GM21423 (cell line): ENCODE measurements around the gene MTA1.

Experiments
- ATAC-seq: cut with Tn5 transposase; IDR thresholded peaks from one replicate; pipeline ENCODE4 v1.9.1; 2021; ENCODE audit warnings: mild to moderate bottlenecking, moderate library complexity; ENCODE audit not compliant: unreplicated experiment

Gene MTA1

DNA sequence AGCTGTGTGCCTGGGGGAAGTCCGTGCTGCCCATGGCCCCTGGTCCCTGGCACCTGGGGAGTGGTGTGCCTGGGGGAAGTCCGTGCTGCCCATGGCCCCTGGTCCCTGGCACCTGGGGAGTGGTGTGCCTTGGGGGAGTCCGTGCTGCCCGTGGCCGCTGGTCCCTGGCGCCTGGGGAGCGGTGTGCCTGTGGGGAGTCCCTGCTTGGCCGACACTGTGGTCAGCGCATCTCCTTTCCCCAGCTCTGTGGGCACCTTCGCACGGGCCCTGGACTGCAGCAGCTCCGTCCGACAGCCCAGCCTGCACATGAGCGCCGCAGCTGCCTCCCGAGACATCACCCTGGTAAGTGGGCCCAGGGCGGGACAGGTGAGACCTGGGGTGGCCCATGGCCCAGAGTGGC lies 40.5 kb downstream of the MTA1 start:
- no peak for ATAC-seq

DNA sequence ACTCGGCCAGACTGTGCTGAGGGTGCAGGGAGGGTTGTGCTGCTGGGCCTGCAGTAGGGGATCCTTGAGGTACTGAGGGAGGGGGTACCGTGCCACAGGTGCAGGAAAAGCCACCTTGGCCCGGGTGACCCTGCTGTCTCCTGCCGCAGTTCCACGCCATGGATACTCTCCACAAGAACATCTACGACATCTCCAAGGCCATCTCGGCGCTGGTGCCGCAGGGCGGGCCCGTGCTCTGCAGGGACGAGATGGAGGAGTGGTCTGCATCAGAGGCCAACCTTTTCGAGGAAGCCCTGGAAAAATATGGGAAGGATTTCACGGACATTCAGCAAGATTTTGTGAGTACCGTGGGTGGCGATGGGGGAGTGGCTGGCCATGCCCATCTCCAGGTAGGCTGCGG lies 41.0 kb downstream of the MTA1 start:
- no peak for ATAC-seq

DNA sequence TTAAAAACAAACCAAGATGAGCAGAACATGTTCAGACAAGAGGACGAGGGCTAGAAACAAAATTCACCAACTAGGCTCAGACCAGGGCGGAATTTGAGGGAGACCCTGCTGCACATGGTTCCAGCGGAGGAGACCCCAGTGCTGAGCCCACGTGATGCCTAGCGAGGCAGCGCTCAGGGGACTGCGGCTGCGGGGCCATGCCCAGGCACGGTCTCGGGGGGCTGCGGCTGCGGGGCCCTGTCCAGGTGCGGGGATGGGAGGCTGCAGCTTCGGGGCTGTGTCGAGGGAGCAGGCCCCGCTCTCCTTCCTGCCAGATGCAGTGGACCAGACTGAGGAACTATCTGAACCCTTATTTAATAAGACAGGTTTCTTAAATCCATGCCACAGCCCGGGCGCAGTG lies 42.3 kb downstream of the MTA1 start:
- ATAC-seq, result no peak

DNA sequence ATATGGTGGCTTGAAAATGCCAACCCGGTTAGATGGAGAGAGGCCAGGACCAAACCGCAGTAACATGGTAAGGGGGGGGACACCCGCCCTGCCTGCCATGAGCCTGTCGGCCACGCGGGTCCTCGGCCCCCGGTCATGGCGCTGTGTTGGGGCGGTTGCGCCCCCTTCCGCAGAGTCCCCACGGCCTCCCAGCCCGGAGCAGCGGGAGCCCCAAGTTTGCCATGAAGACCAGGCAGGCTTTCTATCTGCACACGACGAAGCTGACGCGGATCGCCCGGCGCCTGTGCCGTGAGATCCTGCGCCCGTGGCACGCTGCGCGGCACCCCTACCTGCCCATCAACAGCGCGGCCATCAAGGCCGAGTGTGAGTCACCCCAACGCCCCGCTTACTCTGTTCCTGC lies 44.9 kb downstream of the MTA1 start:
- ATAC-seq, result no peak

DNA sequence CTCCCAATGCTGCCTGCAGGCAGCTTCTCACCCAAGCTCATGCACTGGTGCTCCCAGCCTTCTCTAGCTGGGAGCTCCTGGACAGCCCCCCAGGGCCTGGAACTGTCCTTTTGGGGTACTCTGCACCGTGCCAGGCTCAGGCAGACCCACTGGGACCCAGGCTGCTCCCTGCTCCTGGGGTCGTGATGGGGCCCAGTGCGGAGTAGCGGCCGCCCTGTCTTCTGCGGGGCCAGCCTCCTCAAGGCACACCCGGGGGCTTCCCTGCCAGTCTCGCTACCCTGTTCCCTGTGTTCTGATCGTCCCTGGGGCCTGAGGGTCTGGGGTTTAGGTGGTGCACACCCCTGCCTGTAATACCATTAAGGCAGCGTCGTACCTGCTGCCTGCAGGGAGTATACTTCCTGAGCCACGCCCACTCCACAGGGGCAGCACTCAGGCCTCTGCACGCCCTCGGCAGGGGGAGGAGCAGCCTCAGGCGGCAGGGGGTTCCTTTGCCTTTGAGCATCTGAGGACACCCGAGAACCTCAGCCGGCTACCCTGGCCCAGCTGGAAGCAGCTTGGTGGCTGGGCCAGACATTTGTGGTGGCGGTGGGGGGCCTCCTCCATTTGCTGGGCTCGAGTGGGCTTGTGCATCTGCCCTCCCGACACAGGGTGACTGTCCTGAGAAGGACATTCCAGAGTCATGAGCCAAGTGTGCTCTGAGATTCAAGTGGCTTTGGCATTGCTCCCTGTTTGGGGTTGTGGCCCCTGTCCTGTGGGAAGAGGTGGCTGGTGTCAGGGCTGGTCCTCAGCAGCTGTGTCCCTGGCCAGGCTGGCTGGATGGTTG lies 45.8 kb downstream of the MTA1 start:
- no peak for ATAC-seq

DNA sequence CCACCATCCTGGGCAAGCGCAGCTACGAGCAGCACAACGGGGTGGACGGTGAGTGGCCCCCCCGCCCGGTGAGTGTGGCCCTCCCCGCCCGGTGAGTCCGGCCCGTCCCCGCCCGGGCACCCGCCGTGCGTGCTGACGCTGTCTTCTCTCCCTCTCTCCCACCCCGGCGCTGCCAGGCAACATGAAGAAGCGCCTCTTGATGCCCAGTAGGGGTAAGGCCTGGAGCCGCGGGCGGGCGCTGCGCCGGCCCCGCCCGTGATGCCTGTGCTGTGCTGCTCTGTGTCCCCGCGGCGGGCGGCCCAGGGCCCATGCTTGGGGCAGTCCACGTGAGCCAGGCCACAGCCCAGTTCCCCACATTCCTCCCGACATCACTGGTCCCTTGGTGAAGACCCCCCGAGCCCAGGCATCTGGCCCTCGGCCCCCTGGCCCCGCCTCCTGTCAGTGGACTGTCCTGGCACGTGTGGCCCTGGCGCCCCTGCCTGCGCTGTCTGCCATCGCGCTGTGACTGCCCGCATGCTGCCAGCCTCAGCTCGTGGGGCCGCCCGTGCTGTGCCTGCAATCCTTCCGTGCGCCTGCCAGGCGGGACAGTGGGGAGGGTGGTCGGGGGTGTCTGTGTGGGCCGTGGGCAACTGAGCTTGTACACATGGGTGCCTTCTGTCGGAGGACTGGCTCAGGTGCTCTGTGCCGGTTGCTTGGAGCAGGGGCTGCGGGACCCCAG lies 47.1 kb downstream of the MTA1 start:
- no peak for ATAC-seq

DNA sequence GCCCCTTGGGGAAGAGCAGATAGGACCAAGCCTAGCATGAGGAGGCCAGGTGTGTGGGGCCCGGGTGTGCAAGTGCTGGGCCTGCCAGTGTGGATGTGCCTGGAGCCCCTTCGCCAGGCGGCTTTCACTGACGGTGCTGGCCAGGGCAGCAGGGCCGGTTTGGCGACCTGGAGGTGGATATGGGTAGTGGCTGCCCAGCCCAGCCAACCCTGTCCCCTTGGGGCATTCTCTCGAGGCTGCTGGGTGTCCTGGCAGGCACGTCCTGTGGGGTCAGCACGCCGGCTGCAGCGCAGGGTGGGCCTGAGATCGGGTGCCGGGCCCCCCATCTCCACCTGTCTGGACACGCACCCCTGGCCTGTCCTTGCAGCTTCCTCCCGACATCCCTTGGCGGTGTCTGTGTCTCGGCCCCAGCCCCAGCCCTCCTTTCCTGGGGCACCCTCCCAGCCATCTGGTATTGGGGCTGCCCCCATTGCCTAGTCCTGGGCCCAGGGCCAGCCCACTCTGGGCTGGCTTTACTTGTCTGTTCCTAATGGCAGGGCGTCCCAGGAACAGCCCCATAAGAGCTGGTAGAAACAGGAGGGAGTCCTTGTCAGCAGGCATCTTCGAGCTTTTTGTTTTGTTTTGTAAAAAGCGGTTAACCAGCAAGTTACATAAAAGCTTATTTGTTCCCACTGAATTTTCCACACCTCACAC lies 47.8 kb downstream of the MTA1 start:
- no peak for ATAC-seq

DNA sequence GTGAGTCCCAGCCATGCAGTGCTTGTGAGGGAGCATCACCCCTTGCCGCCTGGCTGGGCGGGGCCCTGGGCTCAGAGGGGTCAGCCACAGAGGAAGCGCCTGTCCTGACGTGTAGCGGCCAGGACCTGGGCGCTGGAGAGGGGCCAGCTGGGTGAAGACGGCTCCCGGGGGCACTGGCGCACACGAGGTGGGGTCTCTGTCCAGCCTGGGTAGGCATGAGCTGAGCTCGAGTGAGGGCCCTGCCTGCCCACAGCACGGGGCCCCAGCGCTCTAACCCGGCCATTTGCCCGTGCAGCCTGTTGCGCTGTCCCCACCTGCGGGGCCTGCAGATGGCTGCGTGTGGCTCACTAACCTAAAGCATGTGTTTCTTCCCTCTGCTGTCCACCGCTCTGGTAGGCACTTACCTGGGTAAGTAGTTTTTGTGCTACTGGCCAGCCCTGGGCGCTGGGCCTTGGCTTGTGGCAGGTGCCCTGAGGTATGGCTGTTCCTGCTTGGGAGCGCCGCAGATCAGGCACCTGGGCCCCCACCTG lies 48.4 kb downstream of the MTA1 start:
- no peak for ATAC-seq

DNA sequence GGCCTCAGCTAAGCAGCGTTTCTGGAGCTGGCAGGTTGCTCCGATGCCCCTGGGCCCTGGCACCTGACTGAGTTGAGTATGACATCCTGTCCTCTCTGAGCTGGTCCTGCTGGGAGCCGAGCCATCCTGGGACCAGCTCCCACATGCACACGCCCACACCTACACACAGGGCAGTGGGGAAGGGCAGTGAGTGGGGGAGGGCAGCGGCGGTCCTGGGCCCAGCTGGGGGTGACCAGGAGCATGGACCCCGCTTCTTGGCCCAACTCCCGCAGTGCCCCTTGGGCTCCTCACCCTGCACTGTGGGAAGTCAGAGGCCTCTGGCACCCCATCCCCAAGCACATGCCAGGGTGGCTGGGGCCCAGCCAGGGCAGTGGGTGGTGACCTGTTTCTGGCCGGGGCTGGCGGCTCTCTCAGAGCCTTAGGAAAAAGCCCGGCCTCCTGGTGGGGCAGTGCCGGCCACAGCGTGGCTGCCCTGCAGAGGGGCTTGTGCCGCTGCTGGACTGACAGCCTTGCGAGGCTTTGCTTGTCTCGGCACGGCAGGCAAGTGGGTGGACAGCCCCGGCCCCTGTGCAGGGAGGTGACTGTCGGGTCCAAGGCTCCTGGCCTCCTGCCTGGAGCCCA lies 49.1 kb downstream of the MTA1 start:
- ATAC-seq, result no peak

DNA sequence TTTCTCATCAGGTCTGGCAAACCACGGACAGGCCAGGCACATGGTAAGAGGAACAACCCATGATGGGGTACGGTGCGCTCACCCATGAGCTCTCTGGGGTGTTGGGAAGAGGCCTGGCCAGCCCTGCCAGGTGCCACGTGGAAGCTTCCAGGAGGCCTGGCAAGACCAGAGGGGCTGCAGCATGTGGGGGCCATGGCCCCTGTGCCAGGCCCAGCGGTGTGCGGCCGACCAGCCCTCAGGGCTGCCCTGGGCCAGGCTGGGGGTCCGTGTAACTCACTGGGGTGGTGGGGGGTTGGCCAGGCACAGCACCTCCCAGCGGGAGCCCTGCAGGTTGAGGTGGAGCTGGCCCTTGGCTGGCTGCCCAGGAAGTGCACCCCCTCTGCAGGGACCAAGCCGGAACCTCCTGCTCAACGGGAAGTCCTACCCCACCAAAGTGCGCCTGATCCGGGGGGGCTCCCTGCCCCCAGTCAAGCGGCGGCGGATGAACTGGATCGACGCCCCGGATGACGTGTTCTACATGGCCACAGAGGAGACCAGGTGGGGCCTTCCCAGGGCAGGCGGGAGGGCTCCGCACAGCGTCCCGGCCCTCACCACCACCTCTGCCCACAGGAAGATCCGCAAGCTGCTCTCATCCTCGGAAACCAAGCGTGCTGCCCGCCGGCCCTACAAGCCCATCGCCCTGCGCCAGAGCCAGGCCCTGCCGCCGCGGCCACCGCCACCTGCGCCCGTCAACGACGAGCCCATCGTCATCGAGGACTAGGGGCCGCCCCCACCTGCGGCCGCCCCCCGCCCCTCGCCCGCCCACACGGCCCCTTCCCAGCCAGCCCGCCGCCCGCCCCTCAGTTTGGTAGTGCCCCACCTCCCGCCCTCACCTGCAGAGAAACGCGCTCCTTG lies 50.1 kb downstream of the MTA1 start:
- no peak for ATAC-seq

DNA sequence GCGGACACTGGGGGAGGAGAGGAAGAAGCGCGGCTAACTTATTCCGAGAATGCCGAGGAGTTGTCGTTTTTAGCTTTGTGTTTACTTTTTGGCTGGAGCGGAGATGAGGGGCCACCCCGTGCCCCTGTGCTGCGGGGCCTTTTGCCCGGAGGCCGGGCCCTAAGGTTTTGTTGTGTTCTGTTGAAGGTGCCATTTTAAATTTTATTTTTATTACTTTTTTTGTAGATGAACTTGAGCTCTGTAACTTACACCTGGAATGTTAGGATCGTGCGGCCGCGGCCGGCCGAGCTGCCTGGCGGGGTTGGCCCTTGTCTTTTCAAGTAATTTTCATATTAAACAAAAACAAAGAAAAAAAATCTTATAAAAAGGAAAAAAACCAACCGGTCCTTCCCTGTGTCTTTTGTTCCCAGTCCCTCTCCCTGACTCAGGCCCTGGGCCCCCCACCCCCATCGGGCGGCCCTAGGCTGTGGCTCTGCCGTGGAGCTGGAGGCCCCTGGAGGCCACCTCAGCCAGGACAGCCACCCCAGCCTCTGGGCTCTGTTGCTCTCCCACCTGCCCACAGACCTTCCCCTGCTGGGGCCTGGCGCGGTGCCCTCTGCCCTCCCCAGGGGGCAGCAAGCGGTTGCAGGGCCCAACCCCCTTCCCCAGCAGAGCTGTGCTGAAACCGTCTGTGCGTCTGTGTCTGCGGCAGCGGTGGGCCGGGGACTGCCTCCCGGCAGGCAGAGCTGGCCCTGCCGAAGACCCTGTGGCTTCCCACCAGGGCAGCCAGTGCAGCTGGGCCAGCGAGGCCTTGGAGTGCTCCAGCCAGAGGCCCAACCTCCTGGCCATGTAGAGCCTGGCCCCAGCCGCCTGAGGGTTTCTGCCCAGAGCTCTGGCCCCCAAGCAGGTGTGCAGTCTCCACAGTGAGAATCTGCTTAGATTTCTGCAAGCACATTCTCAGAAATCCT lies 51.0 kb downstream of the MTA1 start:
- no peak for ATAC-seq

DNA sequence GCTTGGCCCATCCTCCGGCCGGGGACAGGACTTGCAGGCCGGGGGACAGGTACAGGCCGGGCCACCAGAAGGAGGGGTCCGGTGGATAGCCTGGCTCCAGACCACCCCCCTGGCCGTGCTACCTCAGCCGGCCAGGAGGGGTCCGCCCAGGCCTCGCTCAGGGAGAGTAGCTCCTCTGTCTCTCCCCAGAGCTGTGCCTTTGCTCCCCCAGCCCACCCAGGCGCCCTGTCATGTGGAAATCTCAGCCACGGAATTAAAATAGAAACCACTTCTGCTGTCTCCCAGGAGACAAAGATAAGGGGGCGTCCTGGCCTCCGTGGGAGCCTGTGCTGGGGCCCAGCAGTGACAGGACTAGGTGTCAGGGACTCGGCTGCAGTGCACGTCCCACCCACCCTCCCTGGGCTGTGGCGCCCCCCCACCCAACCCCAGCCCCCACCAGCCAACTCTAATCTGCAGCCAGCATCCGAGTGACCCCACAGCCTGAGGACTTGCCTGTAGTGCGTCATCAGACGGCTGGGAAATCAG lies 51.7 kb downstream of the MTA1 start:
- no peak for ATAC-seq

DNA sequence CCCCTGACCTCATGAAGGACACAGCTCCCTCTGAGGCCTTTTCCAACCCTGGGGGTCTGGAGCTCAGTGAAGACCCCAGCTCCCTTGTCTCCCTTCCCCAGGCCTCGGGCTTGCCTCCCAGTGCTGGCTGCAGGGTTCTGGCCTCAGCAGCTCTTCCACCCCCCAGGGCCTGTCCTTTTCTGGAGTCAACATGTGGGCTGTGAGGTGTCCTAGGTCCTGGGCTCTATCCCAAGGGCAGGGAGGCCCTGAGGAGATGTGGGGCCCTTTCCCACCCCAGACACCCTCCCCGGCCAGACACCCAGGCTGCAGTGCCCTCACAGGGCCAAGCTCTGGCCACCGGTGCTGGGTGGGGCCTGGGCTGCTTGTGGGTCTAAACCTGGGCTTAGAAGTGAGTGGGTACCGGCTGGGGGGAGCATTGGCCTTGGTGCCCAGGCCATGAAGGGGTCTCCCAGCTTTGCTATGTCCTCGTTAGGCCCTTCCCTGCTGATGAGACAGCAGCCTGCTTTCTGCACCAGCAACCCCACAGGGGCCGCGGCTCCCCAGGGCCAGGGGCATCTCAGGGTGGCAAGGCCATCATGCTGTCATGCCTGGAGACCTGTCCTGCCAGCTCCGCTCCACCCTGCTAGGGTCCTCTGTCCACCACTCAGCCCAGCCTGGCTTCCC lies 52.3 kb downstream of the MTA1 start:
- no peak for ATAC-seq

DNA sequence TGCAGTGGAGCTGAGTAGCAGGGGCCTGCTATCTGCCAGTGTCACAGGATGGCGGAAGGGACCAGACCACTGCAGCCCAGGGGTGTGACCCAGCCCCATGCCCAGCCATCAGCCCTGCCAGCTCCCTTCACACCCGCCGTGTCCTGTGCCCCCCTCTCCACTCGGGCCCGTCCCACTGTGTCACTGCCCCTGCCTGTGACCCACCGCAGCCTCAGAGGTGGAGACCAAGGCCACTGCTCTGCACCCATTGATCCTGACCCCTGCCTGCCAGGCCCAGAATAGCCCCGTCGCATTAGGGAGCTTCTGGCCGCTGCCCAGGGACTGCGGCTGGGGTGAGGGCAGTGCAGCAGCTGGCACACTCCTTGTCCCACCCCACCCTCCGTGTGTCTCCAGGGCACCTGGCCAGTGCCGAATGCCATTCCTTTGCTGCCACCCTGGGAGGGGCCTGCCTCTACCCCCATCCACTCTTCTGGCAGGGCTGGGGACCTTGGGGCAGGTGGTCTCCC lies 52.9 kb downstream of the MTA1 start:
- ATAC-seq, result no peak

DNA sequence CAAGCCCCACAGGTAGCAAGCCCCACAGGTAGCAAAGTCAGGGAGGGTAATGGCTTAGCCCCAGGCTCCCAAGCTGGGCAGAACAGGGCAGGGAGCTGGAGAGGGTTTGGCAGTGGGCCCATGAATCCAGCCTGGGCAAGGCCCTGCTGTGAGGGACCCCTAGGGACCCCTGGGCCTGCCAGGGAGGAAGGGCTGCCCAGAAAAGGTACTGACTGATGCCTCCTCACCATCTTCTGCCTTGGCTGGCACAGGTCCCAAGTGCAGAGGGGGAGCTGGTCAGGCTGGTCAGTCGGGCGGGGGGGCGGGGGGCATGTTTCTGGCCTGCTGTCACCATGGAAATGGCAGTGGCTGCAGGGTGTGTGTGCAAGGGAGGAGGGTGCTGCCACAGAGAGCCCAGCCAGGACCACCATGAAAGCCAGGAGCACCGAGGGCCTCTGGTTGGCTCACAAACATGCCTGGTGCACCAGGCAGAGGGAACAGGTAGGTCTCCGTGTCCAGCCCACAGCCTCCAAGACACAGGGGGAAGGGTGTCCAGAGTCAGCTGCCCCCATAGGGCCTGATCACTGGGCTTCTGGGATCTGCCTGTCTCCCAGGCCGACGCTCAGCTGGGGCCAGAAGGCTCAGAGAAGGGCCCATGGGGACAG lies 53.5 kb downstream of the MTA1 start:
- no peak for ATAC-seq

DNA sequence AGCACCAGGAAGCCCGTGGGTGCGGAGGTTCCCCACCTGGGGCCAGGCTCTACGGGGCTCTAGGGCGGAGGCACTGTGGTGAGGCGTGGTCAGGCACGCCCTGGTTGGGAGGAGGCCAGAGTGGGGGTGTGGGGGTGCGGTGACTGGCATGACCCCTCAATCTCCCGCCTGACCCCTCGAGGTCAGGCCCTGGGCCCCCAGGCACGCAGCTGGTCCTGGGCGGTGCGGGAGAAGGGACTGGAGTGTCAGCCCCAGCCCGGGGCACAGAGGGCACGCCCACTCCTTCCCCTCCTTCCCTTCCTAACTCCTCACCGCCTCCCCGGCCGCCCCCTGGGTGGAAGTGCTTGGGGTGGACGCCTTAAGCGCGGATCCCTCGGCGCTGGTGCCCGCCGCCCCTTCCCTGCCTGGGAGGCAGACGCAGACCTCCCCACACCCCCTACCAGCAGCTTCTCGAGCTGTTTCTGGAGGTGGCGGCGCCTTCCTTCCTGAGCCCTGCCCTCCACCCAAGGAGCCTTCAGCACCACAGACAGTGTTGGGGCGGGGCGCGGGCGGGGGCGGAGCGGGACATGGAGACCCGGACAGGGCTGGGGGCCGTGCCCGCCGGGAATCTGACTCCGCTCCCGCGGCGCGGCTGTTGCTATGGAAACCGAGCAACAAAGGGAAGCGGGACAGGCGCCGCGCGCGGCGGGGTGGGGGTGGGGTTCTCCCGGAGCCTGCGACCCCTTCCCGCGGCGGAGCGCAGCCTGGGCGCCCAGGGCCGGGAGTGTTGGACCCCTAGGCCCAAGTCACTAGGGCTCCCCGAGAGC lies 54.3 kb downstream of the MTA1 start:
- ATAC-seq, result no peak
